GM18870 (cell line): ENCODE results near the gene MYH16.
"Not testable (repeated sequence)": the region's sequence is repeated elsewhere in the genome, so short reads cannot be mapped to it uniquely, and the experiment has no call there.

ENCODE experiments used
- ATAC-seq: cut with Tn5 transposase; IDR thresholded peaks from one replicate; pipeline ENCODE4 v1.9.1; 2021; ENCODE audit warnings: moderate library complexity; ENCODE audit not compliant: unreplicated experiment

MYH16 gene

GRCh38 chr7:99301496-99301895 lies 28.9 kb downstream of the MYH16 start:
- ATAC-seq: no peak

GRCh38 chr7:99305473-99306260 lies 33.0 kb downstream of the MYH16 start:
- ATAC-seq: no peak

GRCh38 chr7:99308461-99309074 lies 35.9 kb downstream of the MYH16 start:
- ATAC-seq: no peak

- ATAC-seq: no peak
Measured at GRCh38 chr7:99309111-99309510, 36.5 kb downstream of the MYH16 start.

- ATAC-seq: no peak
Measured at GRCh38 chr7:99310004-99310403, 37.4 kb downstream of the MYH16 start.

GRCh38 chr7:99311702-99312101 lies 39.1 kb downstream of the MYH16 start:
- no peak for ATAC-seq

- ATAC-seq: no peak
Measured at GRCh38 chr7:99312316-99313203, 39.9 kb downstream of the MYH16 start.

- no peak for ATAC-seq
Measured at GRCh38 chr7:99313204-99313573, 40.5 kb downstream of the MYH16 start.

- no peak for ATAC-seq
Measured at GRCh38 chr7:99314504-99314903, 41.9 kb downstream of the MYH16 start.

GRCh38 chr7:99320371-99320770 lies 47.7 kb downstream of the MYH16 start:
- ATAC-seq: no peak

GRCh38 chr7:99322659-99323058 lies 50.0 kb downstream of the MYH16 start:
- not testable (repeated sequence) for ATAC-seq

GRCh38 chr7:99324559-99324958 lies 51.9 kb downstream of the MYH16 start:
- no peak for ATAC-seq

GRCh38 chr7:99325001-99325493 lies 52.4 kb downstream of the MYH16 start:
- ATAC-seq: no peak

GRCh38 chr7:99325592-99326407 lies 53.2 kb downstream of the MYH16 start, which contains the start of gene ARPC1A:
Gene ARPC1A (plus strand): TSS chr7:99325898. CDS start chr7:99333354, 7,456 bp downstream.
- peak; percentile 51 for ATAC-seq

- ATAC-seq: no peak
Measured at GRCh38 chr7:99326408-99326782, 53.8 kb downstream of the MYH16 start.

GRCh38 chr7:99330314-99330961 lies 57.8 kb downstream of the MYH16 start:
- ATAC-seq: not testable (repeated sequence)

GRCh38 chr7:99331002-99331401 lies 58.4 kb downstream of the MYH16 start:
- no peak for ATAC-seq

- ATAC-seq: no peak
Measured at GRCh38 chr7:99339595-99339994, 67.0 kb downstream of the MYH16 start.

GRCh38 chr7:99340659-99341058 lies 68.0 kb downstream of the MYH16 start:
- no peak for ATAC-seq

GRCh38 chr7:99344061-99344647 lies 71.5 kb downstream of the MYH16 start:
- no peak for ATAC-seq
